Measurements from ENCODE around the gene RPH3AL.

DNA sequence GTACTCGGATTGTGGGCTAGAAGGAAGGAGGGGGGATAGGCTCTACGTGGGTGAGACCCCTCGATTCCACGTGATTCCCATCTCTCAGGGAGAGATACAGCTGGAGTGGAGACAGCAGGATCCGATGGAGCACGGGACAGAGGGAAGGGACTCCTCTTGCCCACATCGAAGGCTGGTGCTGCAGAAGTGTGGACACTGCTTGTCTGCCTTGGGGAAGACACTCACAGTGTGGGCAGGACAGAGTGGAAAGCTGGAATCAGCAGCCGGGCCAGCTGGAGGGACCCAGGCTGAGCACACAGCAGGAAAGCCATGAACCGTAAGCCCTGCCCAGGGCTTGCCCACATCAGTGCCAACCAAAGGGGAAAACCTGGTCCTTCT lies 42.1 kb upstream of the RPH3AL start:
- TF ChIP-seq, protein P1, sequence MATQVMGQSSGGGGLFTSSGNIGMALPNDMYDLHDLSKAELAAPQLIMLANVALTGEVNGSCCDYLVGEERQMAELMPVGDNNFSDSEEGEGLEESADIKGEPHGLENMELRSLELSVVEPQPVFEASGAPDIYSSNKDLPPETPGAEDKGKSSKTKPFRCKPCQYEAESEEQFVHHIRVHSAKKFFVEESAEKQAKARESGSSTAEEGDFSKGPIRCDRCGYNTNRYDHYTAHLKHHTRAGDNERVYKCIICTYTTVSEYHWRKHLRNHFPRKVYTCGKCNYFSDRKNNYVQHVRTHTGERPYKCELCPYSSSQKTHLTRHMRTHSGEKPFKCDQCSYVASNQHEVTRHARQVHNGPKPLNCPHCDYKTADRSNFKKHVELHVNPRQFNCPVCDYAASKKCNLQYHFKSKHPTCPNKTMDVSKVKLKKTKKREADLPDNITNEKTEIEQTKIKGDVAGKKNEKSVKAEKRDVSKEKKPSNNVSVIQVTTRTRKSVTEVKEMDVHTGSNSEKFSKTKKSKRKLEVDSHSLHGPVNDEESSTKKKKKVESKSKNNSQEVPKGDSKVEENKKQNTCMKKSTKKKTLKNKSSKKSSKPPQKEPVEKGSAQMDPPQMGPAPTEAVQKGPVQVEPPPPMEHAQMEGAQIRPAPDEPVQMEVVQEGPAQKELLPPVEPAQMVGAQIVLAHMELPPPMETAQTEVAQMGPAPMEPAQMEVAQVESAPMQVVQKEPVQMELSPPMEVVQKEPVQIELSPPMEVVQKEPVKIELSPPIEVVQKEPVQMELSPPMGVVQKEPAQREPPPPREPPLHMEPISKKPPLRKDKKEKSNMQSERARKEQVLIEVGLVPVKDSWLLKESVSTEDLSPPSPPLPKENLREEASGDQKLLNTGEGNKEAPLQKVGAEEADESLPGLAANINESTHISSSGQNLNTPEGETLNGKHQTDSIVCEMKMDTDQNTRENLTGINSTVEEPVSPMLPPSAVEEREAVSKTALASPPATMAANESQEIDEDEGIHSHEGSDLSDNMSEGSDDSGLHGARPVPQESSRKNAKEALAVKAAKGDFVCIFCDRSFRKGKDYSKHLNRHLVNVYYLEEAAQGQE (IDR thresholded peaks at IDR 0.05; ENCODE audit: low read depth), result no peak
- no peak for TF ChIP-seq RAD21 (IDR thresholded peaks at IDR 0.05; ENCODE audit: low read depth)
- no peak for TF ChIP-seq EP300 (IDR thresholded peaks at IDR 0.05; ENCODE audit: borderline replicate concordance)
- TF ChIP-seq USF1 (IDR thresholded peaks at IDR 0.05), result no peak
- no peak for TF ChIP-seq NFIC (IDR thresholded peaks at IDR 0.05)
- no peak for TF ChIP-seq CEBPB (IDR thresholded peaks at IDR 0.05)
- TF ChIP-seq YY1 (IDR thresholded peaks at IDR 0.05; ENCODE audit: low read depth), result no peak
- no peak for TF ChIP-seq TAF1 (IDR thresholded peaks at IDR 0.05; ENCODE audit: low read depth)
- TF ChIP-seq, protein P2, sequence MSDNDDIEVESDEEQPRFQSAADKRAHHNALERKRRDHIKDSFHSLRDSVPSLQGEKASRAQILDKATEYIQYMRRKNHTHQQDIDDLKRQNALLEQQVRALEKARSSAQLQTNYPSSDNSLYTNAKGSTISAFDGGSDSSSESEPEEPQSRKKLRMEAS (IDR thresholded peaks at IDR 0.05), result no peak
- TF ChIP-seq FOXM1 (IDR thresholded peaks at IDR 0.05; ENCODE audit: borderline replicate concordance, low read depth), result no peak
- TF ChIP-seq TEAD4 (IDR thresholded peaks at IDR 0.05), result no peak
- no peak for TF ChIP-seq ZBTB7A (IDR thresholded peaks at IDR 0.05; ENCODE audit: low read depth)

Measured in Ishikawa (cell line).